Liver (tissue), 9 donors: ENCODE measurements around the gene CMTM8. TPM values are rescaled to one million over a fixed set of nuclear protein-coding genes. Genes with fewer than 3 reads are reported as not detected.
"Not testable (repeated sequence)": the region's sequence is repeated elsewhere in the genome, so short reads cannot be mapped to it uniquely, and the experiment has no call there.

Experiments used
- DNase-seq: peaks from one replicate; pipeline ENCODE4 v3.0.0-alpha.2; 2017; ENCODE audit warnings: low spot score
- H3K27ac ChIP-seq, 2 donors: one replicate each; pipeline ENCODE4 v1.7.0; 2013; ENCODE audit warnings: inconsistent platforms in 2 of 2, low read length in 2 of 2, control low read depth in 1 of 2, low read depth in 1 of 2, mild to moderate bottlenecking in 1 of 2
- H3K27me3 ChIP-seq, 4 donors: one replicate each; pipeline versions ENCODE4 v1.6.1 to v1.7.0; 2013; ENCODE audit warnings: low read length in 3 of 4, inconsistent platforms in 1 of 4, mild to moderate bottlenecking in 1 of 4, moderate library complexity in 1 of 4; ENCODE audit not compliant: control insufficient read depth in 4 of 4, insufficient read depth in 4 of 4
- H3K36me3 ChIP-seq, 4 donors: one replicate each; pipeline versions ENCODE4 v1.6.1 to v1.7.0; 2013; ENCODE audit warnings: low read length in 3 of 4, mild to moderate bottlenecking in 3 of 4, low read depth in 1 of 4, moderate library complexity in 1 of 4; ENCODE audit not compliant: control insufficient read depth in 4 of 4, insufficient read depth in 3 of 4
- H3K4me1 ChIP-seq, 4 donors: one replicate each; pipeline versions ENCODE4 v1.6.1 to v1.7.0; 2013; ENCODE audit warnings: low read length in 3 of 4, mild to moderate bottlenecking in 3 of 4, moderate library complexity in 1 of 4; ENCODE audit not compliant: control insufficient read depth in 4 of 4, insufficient read depth in 4 of 4
- H3K4me3 ChIP-seq, 3 donors: one replicate each; pipeline versions ENCODE4 v1.6.1 to v1.7.0; 2013; ENCODE audit warnings: low read length in 3 of 3, control low read depth in 1 of 3, low read depth in 1 of 3, mild to moderate bottlenecking in 1 of 3
- H3K9ac ChIP-seq, 2 donors: one replicate each; pipeline ENCODE4 v1.7.0; 2013; ENCODE audit warnings: low read length in 2 of 2, mild to moderate bottlenecking in 2 of 2, moderate library complexity in 2 of 2, control low read depth in 1 of 2, low read depth in 1 of 2
- H3K9me3 ChIP-seq, 4 donors: one replicate each; pipeline versions ENCODE4 v1.6.1 to v1.7.0; 2013; ENCODE audit warnings: low read length in 3 of 4; ENCODE audit not compliant: control insufficient read depth in 4 of 4
- EGR1 ChIP-seq, 2 donors: IDR thresholded peaks; 2 replicates each; pipeline ENCODE4 v1.6.1; 2016 to 2018; ENCODE audit warnings: antibody characterized with exemption in 2 of 2, low read depth in 2 of 2
- GABPA ChIP-seq, 2 donors: IDR thresholded peaks in 1 of 2; conservative IDR thresholded peaks in 1 of 2; 2 replicates each; pipeline ENCODE4 v1.6.1; 2016; ENCODE audit warnings: antibody characterized with exemption in 2 of 2, mild to moderate bottlenecking in 1 of 2, moderate library complexity in 1 of 2
- HNF4A ChIP-seq, 2 donors: conservative IDR thresholded peaks; 2 replicates each; pipeline ENCODE4 v1.6.1; 2016; ENCODE audit warnings: antibody characterized with exemption in 2 of 2, mild to moderate bottlenecking in 2 of 2
- HNF4G ChIP-seq: IDR thresholded peaks from 2 replicates; pipeline ENCODE4 v1.6.1; 2016; ENCODE audit warnings: antibody characterized with exemption
- JUND ChIP-seq, 2 donors: IDR thresholded peaks; 2 replicates each; pipeline ENCODE4 v1.6.1; 2016; ENCODE audit warnings: antibody characterized with exemption in 2 of 2
- NR2F2 ChIP-seq: IDR thresholded peaks from 2 replicates; pipeline ENCODE4 v1.6.1; 2016; ENCODE audit warnings: antibody characterized with exemption
- RAD21 ChIP-seq, 2 donors: IDR thresholded peaks; 2 replicates each; pipeline ENCODE4 v1.6.1; 2016; ENCODE audit warnings: antibody characterized with exemption in 2 of 2, mild to moderate bottlenecking in 2 of 2
- RXRA ChIP-seq, 2 donors: IDR thresholded peaks; 2 replicates each; pipeline ENCODE4 v1.6.1; 2017 to 2018; ENCODE audit warnings: antibody characterized with exemption in 2 of 2, mild to moderate bottlenecking in 1 of 2
- SP1 ChIP-seq: IDR thresholded peaks from 2 replicates; pipeline ENCODE4 v1.6.1; 2018; ENCODE audit warnings: antibody characterized with exemption, mild to moderate bottlenecking
- TAF1 ChIP-seq: conservative IDR thresholded peaks from 2 replicates; pipeline ENCODE4 v1.6.1; 2016; ENCODE audit warnings: antibody characterized with exemption, mild to moderate bottlenecking
- YY1 ChIP-seq: IDR thresholded peaks from 2 replicates; pipeline ENCODE4 v1.6.1; 2016; ENCODE audit warnings: antibody characterized with exemption, mild to moderate bottlenecking
- WGBS: extraction: QIAGEN DNeasy Blood & Tissue Kit; methylation state at CpG from one replicate; pipeline ENCODE4 v1.1.7; 2013; 5-methylcytosine and 5-hydroxymethylcytosine counted together
- polyA plus RNA-seq, 2 donors: library from polyadenylated mRNA; stranded (reverse) in 1 of 2; unstranded in 1 of 2; fragments of 200-250 nt in 1 of 2; fragments of >200 nt in 1 of 2; fragmentation: Nextera tagmentation in 1 of 2; extraction: Ambion mirVana in 1 of 2; gene quantifications; one replicate each; pipeline versions ENCODE4 v1.2.1 to v1.2.3, GENCODE V29; 2013 to 2015
- total RNA-seq, 2 donors: library from RNA; depleted of rRNA; stranded (reverse); fragments of >200 nt; gene quantifications; one replicate each; pipeline ENCODE4 v1.2.3, GENCODE V29; 2014
- TF ChIP-seq, protein P1 (sequence below): fragments of 150-350 bp; IDR thresholded peaks from 2 replicates; pipeline ENCODE4 v1.5.1; 2017; ENCODE audit warnings: improper control_type of control experiment, low read depth, low read length; ENCODE audit not compliant: missing input control
- TF ChIP-seq, protein P2 (sequence below): IDR thresholded peaks from 2 replicates; pipeline ENCODE4 v1.6.1; 2016; ENCODE audit warnings: antibody characterized with exemption
- TF ChIP-seq, protein P3 (sequence below): IDR thresholded peaks from 2 replicates; pipeline ENCODE4 v1.6.1; 2016; ENCODE audit warnings: antibody characterized with exemption, mild to moderate bottlenecking
- TF ChIP-seq, protein P4 (sequence below): IDR thresholded peaks from 2 replicates; pipeline ENCODE4 v1.6.1; 2016; ENCODE audit warnings: antibody characterized with exemption
- TF ChIP-seq, protein P5 (sequence below): IDR thresholded peaks from 2 replicates; pipeline ENCODE4 v1.6.1; 2016; ENCODE audit warnings: antibody characterized with exemption
- donor health status: healthy.
- donor health status: healthy.
- donor health status: healthy.
- donor health status: healthy.
- donor health status: healthy.

The CMTM8 gene
- total and polyA plus RNA-seq, 4 donors, result 4.3 to 44.6 (median 12.5) TPM

DNA sequence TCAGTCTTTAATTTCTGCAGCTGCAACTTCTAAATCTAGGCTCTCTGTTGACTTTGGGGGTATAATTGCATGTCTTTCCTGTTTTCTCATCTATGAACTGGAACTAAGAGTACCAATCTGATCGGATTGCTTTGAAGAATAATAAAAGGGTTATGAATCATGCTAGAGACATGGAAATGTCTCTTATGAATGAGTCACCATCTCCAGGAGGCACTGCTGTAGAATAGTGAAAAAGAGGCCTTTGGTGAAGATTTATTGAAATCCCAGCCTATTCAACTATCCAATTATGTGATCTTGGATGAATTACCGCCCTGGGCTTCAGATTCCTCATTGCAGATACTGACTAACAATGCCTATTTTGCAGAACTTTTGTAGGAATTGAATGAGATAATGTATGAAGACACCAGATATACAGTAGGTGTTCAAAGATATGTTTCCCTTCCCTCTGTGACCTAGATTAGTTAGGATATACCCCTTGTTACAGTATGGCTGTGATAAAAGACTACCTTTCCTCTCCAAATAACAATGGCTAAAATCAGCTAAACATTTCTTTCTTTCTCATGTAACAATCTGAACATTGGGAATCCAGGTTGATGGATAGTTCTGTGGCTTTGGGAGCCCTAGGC lies 11.5 kb upstream of the CMTM8 start (continued):
- TF ChIP-seq, protein P1, sequence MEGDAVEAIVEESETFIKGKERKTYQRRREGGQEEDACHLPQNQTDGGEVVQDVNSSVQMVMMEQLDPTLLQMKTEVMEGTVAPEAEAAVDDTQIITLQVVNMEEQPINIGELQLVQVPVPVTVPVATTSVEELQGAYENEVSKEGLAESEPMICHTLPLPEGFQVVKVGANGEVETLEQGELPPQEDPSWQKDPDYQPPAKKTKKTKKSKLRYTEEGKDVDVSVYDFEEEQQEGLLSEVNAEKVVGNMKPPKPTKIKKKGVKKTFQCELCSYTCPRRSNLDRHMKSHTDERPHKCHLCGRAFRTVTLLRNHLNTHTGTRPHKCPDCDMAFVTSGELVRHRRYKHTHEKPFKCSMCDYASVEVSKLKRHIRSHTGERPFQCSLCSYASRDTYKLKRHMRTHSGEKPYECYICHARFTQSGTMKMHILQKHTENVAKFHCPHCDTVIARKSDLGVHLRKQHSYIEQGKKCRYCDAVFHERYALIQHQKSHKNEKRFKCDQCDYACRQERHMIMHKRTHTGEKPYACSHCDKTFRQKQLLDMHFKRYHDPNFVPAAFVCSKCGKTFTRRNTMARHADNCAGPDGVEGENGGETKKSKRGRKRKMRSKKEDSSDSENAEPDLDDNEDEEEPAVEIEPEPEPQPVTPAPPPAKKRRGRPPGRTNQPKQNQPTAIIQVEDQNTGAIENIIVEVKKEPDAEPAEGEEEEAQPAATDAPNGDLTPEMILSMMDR, result no peak
- no peak for TF ChIP-seq YY1
- TF ChIP-seq TAF1, result no peak

DNA sequence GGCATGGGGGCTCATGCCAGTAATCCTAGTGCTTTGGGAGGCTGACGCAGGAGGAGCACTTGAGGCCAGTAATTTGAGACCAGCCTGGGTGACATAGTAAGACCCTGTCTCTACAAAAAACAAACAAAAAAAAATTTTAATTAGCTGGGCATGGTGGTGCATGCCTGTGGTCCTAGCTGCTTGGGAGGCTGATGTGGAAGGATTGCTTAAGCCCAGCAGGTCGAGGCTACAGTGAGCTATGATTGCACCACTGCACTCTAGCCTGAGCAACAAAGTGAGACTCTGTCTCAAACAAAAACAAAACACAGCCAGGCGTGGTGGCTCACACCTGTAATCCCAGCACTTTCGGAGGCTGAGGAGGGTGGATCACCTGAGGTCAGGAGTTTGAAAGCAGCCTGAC lies 9.7 kb upstream of the CMTM8 start:
- not testable (repeated sequence) for H3K36me3 ChIP-seq, H3K9ac ChIP-seq, H3K27ac ChIP-seq, H3K9me3 ChIP-seq, H3K4me3 ChIP-seq, H3K4me1 ChIP-seq, DNase-seq, H3K27me3 ChIP-seq
- WGBS, result 90% methylated on average over 4 of the region's 4 CpGs

DNA sequence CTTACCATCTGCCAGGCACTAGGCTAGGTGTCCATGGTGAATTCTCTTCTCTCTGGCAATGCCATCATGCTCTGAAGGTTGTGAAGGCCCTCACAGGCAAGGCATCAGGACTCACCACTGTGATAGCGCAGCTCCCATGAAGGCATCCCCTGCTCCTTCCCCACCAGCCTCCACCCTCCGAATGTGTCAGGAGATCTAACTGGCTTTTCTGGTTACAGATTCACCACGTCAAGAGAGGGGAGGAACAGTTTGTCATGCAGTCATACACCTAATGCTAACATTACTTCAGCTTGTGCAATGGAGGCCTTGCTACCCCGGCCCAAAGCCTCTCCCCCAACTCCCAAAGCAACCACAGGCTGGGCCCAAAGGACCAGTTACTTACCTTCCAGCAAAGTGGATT lies 8.9 kb upstream of the CMTM8 start:
- H3K4me3 ChIP-seq, result no peak overlapping the region
- no peak overlapping the region for H3K9ac ChIP-seq
- H3K27me3 ChIP-seq, result no peaks in the 10 kb centered on the region
- DNase-seq, result no peak
- no peaks in the 10 kb centered on the region for H3K4me1 ChIP-seq
- no peak for TF ChIP-seq NR2F2
- TF ChIP-seq GABPA (IDR thresholded peaks at IDR 0.05 in 1 of 2, conservative IDR thresholded peaks at IDR 0.05 in 1 of 2), result no peak
- TF ChIP-seq RXRA (IDR thresholded peaks at IDR 0.05), result no peak
- TF ChIP-seq HNF4G, result no peak
- TF ChIP-seq, protein P2, sequence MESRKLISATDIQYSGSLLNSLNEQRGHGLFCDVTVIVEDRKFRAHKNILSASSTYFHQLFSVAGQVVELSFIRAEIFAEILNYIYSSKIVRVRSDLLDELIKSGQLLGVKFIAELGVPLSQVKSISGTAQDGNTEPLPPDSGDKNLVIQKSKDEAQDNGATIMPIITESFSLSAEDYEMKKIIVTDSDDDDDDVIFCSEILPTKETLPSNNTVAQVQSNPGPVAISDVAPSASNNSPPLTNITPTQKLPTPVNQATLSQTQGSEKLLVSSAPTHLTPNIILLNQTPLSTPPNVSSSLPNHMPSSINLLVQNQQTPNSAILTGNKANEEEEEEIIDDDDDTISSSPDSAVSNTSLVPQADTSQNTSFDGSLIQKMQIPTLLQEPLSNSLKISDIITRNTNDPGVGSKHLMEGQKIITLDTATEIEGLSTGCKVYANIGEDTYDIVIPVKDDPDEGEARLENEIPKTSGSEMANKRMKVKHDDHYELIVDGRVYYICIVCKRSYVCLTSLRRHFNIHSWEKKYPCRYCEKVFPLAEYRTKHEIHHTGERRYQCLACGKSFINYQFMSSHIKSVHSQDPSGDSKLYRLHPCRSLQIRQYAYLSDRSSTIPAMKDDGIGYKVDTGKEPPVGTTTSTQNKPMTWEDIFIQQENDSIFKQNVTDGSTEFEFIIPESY, result no peak
- no peak for TF ChIP-seq SP1
- TF ChIP-seq, protein P3, sequence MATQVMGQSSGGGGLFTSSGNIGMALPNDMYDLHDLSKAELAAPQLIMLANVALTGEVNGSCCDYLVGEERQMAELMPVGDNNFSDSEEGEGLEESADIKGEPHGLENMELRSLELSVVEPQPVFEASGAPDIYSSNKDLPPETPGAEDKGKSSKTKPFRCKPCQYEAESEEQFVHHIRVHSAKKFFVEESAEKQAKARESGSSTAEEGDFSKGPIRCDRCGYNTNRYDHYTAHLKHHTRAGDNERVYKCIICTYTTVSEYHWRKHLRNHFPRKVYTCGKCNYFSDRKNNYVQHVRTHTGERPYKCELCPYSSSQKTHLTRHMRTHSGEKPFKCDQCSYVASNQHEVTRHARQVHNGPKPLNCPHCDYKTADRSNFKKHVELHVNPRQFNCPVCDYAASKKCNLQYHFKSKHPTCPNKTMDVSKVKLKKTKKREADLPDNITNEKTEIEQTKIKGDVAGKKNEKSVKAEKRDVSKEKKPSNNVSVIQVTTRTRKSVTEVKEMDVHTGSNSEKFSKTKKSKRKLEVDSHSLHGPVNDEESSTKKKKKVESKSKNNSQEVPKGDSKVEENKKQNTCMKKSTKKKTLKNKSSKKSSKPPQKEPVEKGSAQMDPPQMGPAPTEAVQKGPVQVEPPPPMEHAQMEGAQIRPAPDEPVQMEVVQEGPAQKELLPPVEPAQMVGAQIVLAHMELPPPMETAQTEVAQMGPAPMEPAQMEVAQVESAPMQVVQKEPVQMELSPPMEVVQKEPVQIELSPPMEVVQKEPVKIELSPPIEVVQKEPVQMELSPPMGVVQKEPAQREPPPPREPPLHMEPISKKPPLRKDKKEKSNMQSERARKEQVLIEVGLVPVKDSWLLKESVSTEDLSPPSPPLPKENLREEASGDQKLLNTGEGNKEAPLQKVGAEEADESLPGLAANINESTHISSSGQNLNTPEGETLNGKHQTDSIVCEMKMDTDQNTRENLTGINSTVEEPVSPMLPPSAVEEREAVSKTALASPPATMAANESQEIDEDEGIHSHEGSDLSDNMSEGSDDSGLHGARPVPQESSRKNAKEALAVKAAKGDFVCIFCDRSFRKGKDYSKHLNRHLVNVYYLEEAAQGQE, result no peak
- TF ChIP-seq, protein P4, sequence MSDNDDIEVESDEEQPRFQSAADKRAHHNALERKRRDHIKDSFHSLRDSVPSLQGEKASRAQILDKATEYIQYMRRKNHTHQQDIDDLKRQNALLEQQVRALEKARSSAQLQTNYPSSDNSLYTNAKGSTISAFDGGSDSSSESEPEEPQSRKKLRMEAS, result no peak
- TF ChIP-seq JUND (IDR thresholded peaks at IDR 0.05), result no peak
- no peak for TF ChIP-seq YY1
- TF ChIP-seq HNF4A (conservative IDR thresholded peaks at IDR 0.05), result no peak
- TF ChIP-seq, protein P5, sequence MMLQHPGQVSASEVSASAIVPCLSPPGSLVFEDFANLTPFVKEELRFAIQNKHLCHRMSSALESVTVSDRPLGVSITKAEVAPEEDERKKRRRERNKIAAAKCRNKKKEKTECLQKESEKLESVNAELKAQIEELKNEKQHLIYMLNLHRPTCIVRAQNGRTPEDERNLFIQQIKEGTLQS, result no peak
- TF ChIP-seq RAD21 (IDR thresholded peaks at IDR 0.05), result no peak
- TF ChIP-seq TAF1, result no peak
- TF ChIP-seq EGR1 (IDR thresholded peaks at IDR 0.05; ENCODE audit: low read depth in 2 of 2), result no peak
- H3K27ac ChIP-seq, result no peak overlapping the region
- H3K36me3 ChIP-seq, result no peaks in the 10 kb centered on the region
- no peaks in the 10 kb centered on the region for H3K9me3 ChIP-seq
- 89% methylated on average over 4 of the region's 4 CpGs for WGBS
